Frontal cortex (tissue), 4 donors: ENCODE results near the gene UMAD1. TPM values are rescaled to one million over a fixed set of nuclear protein-coding genes. Genes with fewer than 3 reads are reported as not detected.

Experiments
- DNase-seq, 2 donors: peaks; one replicate each; pipeline ENCODE4 v3.0.0; 2012; ENCODE audit warnings: low spot score in 2 of 2
- FAIRE-seq: peaks from 2 replicates; lab custom pipeline; 2012; peaks lifted over from hg19 to GRCh38; lab: Jason Lieb, UNC
- total RNA-seq: library from RNA; depleted of rRNA; stranded (reverse); fragments of >200 nt; gene quantifications from one replicate; pipeline ENCODE4 v1.2.3, GENCODE V29; 2014
- donor health status: control.
- donor health status: control.
- donor health status: control.

UMAD1 gene
- total RNA-seq, 1 donor from 2014 or later: 7.3 TPM

DNA sequence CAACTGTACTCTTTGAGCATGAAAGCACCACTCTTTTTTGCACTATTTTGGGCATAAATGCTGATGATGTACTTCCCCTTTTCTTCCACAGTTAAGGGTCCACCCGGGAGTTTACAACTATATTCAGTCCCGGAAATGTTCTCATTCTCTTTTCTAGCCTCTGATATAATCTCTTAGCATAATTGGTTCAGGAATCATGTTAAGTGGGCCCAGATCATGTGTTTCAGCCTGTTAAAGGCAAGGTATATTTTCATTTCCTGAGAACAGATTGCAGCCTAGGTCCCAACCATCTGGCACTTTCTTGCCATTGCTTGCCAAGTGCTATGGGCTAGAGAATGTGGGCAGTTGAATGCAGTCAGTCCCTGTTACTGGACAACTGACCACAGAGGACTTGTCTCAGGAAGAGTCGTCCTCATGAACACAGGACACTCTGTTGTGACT lies 216.6 kb downstream of the UMAD1 start:
- DNase-seq: no peak
- FAIRE-seq: no peak

DNA sequence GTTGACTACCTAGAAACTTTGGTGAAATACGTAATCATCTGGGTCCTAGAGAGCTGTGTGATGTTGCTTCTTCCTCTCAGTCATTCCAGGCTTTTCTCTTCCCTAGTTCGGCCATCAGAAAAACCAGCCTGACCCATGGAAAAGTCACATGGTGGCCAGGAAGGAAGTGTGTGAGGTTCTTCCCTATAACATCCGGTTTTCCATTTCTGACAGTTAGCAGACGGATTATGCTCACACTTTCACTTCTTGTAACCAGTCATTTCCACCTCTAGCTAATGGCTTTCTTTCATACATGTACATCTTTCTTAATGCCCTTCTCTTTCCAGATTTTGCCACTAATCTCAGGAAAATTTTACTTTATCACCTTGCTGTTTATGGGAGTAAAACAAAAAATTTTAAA lies 218.0 kb downstream of the UMAD1 start:
- no peak for FAIRE-seq
- no peak for DNase-seq

DNA sequence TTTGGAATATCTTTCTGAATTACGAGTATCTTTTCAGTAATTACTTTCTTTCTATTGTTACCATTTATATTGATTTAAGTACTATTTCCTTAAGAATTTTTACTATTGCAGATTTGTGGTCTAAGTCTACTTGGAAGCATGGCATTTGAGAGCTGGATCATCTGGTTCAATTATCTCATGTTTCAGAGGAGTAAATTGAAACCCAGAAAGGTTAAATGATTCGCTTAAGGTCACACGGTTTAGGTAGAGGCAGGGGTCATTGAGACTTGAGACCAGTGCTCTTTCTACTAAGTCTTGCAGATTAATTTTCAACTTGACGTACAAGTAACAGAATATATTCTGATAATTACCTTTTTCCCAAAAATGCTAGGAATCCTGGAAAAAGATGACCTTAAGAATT lies 218.9 kb downstream of the UMAD1 start:
- no peak for DNase-seq

DNA sequence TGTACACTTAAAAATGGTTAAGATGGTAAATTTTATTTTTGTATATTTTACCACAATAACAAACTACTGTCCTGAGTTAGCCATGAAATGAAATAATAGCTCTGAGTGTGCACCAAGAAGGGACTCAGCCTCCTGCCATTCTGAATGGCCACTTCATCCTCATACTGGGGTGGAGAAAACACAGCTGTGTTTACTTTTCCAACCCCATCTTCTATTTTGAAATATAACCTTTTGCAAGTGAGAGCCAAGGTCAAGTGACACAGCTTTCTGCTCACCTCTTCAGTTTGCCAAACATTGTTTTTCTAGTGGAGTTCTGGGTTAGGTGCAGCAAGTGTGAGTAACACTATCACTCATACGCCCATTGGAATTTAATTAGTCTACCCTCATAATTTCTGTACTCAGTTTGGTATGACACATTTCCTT lies 220.7 kb downstream of the UMAD1 start:
- DNase-seq (no peak), FAIRE-seq (no peak)

More for the DNA sequence above, 218.9 kb downstream of the UMAD1 start:
- FAIRE-seq: no peak

DNA sequence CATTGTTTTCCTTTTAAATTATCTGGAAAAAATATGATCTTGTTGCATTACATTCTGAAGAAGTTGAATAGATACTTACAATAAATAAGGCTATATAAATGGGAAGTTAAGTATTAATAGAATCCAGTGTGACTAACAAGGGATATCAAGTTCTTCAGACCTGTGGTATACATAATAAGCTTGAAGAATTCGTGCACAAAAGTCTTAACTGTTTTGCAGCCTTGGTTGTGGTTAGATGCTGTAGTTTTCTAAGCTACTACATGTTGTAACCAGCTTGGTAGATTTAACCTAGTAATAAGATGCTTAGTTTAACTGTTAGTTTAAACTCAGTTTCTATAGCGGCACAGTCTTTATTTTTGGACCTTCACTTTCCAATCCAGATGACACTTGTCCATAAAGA lies 221.8 kb downstream of the UMAD1 start:
- FAIRE-seq (no peak), DNase-seq (no peak)

DNA sequence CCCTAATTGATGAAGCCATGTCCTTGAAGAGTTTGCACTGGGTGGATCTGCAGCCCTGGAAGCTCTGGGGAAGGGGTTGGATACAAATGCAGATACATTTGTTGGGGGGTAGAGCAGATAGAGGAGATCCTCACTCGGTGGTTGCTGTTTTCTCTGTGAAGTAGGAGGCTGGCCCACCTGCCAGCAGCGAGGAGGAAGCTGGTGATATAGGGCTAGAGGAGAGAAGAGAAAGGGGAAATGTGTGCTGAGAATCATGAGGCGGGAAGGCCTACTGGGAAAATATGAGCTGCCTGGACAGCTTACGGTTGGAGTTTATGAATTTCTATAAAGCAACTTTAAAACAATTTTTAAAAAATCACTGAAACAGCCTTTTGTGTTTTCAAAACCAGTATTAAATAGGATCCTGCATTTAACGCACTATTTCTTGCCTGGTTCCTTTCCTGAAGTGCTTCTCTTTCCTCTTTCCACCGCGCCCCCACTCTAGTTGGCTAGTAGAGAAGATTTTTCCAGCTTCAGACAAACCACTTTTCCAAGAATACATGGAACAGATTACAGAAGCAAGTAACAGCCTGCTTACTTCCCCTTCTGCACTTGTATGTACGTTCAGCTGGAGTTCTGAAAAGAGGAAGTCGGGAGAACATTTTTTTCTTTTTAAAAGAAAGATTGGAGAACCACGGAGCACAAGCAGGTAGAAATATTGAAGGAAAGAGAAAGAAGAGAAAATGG lies 227.5 kb downstream of the UMAD1 start:
- no peak for FAIRE-seq

DNA sequence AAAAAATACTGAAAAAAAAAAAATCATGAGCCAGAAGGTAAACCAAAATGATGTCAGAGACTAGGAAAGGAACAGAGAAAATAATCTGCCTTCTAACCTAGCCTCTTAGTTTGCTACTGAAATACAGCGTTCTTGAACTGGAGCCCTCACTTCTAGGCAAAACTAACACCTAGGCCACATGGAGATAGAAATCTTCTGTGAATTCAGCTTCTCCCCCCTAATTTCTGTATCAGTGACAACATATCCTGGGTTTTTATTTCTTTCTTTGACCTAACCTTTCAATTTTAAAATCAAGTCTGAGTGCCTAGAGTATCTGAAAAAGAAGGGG lies 228.0 kb downstream of the UMAD1 start:
- no peak for FAIRE-seq

More for the DNA sequence above, 227.5 kb downstream of the UMAD1 start:
- no peak for DNase-seq

DNA sequence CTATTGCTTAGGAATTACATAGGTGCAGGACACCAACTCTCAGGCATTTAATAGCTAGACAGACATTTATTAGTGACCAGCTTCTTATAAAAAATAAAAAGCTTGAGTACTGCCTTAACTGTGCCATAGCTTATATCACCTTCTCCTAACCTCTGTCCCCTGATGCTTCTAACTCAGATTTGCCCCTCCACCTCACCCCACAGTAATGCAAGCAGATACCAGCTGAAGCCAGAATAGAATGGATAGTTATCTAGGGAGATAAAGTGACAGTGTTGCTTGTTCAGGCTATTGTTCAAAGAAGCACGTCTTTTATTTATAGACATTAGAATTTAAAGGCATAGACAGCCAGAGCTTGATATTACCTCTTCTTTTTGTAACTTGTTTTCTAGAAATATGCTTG lies 228.5 kb downstream of the UMAD1 start:
- DNase-seq (no peak), FAIRE-seq (no peak)

More for the DNA sequence above, 228.0 kb downstream of the UMAD1 start:
- no peak for DNase-seq

DNA sequence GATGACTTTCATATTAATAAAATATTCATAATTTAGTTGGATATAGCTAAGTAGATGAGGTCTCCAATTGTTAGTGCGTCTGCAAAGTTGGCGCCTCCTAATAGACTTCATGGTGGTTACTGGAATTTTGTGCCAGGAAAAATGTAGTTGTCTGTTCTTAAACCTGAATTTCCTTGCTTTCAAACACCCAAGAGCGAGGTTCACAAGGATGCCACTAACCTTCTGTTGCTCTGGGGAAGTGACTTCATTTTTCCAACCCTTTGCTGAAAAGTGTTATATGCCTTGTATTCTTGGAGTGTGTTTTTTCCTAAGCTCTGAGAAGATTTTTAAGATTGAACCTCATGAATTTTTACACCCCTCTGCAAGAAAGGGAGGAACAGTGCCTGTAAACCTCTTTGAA lies 229.1 kb downstream of the UMAD1 start:
- DNase-seq: no peak
- FAIRE-seq: no peak

DNA sequence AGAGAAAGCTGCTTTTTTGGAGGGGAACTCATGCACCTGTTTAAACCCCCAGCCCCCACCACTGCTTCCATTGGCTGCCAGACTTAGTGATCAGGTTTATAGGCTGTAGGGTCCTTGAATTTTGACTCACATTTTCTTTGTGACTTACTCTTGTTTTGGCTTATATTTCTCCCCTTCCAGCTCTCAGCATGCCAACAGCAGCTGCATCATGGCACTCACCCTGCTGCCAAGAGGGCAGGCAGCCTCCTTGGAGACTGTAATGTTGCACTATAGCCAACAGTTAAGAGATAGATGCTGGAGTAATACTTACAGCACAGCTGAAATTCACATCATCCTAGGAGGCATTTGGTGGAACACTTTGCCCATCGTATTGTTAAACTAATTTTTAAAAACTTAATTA lies 230.0 kb downstream of the UMAD1 start:
- FAIRE-seq (no peak), DNase-seq (no peak)

DNA sequence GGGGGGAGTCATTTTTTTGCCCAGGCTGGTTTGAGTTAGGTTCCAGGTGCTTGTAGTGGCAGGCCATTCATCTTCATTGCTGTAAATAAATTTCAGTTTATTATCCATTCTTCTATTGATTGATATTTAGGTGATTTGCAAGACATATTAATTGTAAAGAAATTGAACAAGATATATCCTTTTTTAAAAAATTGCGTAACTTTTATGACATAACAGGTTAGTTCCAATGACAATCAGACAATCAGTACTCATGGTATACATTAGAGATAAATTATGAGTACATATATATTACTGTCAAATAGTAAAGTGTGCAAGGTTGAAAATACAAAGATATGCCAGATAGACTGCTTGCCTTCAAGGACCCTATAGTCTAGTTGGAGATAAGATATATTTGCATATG lies 235.9 kb downstream of the UMAD1 start:
- DNase-seq: no peak
- no peak for FAIRE-seq

DNA sequence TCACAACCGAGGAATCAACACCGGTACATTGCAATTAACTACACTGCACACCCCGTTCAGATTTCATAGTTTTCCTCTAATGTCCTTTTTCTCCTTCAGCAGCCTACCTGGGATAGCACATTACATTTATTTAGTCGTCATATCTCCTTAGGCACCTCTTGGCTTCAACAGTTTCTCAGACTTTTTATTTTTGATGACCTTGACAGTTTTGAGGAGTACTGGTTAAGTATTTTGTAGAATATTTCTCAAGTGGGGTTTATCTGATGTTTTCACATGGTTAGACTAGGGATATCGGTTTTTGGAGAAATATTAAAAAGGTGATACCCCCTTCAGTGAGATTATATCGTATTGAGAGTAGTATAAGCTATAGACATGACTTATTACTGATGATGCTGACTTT lies 241.0 kb downstream of the UMAD1 start:
- DNase-seq (no peak), FAIRE-seq (no peak)

DNA sequence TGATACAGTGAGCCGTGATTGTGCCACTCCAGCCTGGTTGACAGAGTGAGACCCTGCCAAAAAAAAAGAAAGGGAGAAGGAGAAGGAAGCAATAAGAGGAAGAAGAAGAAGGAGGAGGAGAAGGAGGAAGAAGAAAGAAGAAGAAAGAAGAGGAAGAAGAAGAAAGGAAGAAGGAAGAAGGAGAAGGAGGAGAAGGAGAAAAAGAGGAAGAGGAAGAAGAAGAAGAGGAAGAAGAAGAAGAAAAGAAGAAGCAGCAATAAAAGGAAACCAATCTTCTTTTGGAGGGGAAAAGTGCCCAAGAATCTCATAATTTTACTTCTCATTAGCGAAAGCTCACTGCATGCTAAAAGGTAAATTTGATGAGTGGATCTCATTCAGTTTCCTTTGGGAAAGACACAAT lies 242.3 kb downstream of the UMAD1 start:
- FAIRE-seq (no peak), DNase-seq (no peak)

DNA sequence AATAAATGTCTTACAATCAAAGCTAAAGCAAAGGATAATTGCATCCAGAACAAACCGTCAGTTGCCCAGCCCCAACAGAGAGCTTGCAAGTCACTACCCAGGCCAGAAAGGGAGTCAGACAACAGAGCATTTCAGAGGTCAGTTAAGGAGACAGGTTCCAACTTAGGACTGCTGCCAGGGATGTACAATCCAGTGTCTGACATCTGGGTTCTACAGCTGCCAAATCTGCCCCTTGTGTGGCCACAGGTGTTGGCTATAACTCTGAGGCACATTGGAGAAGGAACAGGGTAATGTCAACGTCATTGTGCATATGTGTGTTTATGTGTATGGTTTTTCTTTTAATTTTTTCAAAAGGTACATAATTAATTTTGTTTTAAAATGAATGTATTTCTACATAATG lies 242.8 kb downstream of the UMAD1 start:
- DNase-seq (no peak), FAIRE-seq (no peak)

DNA sequence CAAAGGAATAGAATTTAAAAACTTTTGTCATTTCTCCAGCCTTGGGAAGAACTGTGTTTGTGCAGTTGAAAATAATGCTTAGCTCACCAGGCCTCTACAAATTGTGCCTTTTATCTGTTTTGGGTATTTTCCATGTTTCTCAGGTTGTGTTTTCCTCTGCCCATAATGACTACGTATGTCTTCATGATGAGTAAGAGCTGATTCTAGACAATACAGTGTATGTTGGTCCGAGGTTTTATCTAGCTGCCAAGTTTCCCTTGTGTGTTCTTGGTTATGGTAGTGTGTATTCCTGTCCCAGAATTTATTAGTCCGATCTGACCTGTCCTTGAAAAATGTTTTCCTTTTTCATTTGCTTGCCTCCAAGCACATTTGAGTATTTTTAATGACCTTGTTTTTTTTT lies 244.3 kb downstream of the UMAD1 start:
- DNase-seq (no peak), FAIRE-seq (no peak)

DNA sequence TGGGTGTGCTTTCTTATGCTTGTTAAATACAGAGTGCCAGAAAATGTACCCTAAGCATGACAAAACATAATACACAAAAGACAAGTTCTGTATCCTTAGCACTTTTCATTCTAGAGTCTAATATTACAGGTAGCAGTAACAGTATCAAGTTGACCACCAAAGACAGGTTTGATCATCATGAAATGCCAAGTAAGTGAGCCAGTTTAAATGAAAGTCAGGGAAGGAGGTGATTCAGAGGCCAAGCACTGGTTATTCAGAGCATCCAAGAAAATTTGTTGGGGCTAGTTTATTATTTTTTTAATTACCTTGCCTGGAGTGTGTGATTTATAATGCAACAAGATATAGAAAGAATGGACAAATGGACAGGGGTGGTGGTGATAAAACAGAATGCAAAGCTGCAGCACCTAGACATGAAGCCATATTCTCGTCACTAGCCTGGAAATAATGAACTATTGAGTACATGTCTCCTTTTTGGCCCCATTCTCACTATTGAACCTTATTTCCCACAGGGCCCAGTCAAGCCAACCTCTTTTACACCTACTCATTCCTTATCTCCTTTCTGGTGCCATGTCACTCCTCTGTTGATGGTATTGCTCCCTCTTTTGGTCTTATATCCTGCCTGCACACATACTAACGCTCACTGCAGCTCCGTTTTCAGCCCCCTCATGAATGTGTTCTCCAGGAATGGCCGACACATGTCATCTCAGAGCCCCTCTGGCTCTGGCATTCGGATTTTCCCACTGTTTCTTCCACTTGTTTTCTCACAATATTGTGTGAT lies 249.4 kb downstream of the UMAD1 start:
- no peak for DNase-seq
- FAIRE-seq: no peak

DNA sequence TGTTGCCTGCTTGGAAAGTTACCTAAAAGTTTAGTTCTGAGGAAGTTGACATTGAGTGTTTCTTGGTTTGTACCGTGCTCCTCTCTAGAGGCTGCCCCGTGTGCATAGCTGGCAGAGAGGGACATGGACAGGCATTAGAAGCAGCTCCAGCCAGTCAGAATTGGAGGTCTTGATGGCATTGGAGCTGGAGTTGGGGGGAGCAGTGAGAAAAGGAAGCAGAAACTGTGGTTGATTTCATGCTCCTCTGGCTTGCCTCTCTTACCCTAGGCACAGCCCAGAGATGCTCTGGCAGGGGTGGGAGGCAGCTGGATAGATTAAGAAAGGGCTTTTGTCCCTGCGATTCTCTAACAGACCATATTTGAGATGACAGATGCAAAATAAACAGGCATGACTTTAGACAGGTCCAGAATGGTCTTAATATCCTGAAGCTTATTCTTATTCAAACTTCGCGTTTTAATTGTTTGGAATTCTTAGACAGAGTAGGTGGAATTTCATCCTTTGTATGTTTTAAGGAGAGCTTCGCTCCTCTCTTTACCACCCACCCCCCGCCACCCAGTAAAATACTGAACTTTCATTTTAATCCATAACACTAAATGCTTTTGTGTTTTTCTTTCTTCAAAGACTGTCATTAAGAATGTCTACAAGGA lies 254.6 kb downstream of the UMAD1 start:
- DNase-seq: no peak
- FAIRE-seq: no peak

DNA sequence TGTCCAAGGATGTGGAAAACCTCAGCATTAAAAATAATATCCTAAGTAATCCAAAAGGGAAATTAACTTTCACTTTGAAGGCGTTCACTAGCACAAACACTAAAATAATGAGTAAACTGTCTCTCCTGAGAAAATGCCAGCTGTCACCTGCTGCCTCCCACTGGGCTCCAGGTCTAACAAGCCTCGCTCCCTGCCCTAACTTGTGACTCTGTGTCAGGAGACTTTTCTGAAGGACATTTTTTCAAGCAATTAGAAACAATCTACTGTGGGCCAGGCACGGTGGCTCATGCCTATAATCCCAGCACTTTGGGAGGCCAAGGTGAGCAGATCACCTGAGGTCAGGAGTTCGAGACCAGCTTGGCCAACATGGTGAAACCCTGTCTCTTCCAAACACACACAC lies 255.2 kb downstream of the UMAD1 start:
- no peak for DNase-seq
- FAIRE-seq: no peak

DNA sequence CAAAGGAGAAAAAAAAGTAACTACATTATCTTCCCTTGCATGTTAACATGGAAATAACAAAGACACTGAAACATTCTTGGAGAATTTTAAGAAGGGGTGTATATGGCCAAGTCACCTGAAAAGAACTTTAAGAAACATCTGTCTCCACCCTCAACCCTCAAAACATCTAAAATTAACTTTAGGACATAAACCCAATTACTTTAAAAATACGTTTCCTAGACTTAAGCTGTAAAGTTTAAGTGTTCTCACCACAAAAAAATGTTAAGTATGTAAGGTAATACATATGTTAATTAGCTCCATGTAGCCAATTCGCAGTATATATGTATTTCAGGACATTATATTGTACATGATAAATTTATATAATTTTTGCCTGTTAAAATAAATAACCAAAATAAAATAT lies 257.0 kb downstream of the UMAD1 start:
- FAIRE-seq: no peak
- no peak for DNase-seq

DNA sequence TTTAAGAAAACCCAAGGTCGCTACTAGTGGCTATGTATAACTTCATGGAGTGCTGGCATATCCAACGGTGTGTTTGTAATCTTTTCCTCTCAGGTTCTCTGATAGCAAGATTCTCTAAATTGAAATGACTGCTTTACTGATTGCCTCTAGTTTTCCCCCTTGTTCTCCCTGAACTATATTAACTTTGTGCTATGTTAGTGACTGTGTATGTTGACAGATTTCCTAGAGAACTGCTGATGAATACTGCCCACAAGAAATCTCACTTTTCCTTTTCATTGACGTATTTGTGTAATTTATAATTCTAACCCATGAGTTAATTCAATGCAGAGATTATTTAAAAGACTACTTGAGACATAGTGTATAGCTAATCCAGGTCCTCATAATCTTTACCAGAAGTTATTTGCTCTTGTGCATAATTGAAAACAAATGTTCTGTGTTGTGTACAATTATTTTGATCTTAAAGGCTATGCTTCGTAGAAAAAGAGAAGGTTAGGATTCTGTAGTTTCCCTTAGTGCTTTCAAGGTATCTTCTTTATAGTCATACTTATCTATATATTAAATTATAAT lies 257.5 kb downstream of the UMAD1 start:
- no peak for FAIRE-seq
- no peak for DNase-seq

DNA sequence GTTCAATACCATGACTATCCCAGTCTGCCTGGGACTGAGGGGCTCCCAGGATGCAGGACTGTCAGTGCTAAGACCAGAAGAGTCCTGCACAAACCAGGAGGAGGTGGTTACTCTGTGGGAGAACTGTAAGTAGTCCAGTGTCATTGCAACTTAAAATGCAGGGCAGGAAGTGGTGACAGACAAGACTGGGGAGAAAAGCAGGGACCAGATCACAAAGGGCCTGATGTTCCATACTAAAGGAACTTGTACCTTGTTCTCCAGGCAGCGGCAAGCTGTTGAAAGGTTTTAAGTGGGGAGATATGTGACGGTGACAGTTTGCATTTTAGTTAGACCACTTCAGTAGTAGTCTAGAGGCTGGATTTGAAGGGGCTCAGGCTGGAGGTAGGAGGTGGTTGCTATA lies 262.3 kb downstream of the UMAD1 start:
- FAIRE-seq (no peak), DNase-seq (no peak)
